LoVo (cell line): Measurements from ENCODE around the gene GPRIN1.
"Not testable (repeated sequence)": the region's sequence is repeated elsewhere in the genome, so short reads cannot be mapped to it uniquely, and the experiment has no call there.

Experiments
- DNase-seq: peaks from one replicate; pipeline ENCODE4 v3.0.0-alpha.2; 2016; ENCODE audit warnings: low spot score

Gene GPRIN1

DNA sequence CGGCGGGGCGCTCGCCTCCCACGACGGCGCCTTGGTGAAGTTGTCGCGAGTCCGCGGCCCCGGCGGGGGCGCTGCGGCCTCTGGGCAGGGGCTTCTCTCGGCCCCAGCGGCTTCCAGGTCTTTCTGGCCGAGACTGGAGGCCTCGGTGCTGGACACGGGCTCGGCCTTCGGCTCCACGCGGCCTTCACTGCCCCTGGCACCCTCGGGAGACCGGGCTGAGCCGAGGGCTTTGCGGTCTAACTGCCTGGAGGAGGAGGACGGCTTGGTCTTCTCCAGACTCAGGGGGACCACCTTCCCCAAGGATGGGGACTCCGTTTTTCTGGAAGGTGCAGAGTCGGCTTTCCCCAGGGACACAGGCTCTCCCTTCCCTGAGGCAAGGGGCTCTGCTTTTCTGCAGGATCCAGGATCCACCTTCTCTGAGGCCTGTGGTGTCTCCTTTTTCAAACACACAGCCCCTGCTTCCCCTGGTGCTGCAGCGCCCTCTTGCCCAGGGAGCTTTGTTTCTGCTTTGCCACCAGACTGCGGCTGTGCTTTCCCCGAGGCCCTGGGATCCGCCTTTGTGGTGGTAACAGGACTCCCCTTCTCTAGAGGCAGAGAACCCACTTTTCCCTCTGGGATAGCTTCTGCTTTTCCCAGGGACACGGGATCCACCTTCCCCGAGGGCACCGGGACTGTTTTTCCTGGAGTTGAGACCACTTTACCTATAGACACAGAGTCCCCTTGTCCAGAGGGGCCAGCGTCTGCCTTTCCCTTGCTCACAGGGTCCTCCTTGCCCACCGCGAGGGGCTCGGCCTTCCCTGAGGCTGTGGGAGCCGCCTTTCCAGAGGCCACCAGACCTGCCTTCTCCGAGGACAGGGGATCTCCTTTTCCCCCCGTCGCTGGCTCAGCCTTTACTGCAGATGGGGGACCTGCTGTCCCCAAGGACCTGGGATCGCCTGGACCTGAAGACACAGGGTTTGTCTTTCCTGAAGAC lies 12.3 kb downstream of the GPRIN1 start:
- DNase-seq: no peak

DNA sequence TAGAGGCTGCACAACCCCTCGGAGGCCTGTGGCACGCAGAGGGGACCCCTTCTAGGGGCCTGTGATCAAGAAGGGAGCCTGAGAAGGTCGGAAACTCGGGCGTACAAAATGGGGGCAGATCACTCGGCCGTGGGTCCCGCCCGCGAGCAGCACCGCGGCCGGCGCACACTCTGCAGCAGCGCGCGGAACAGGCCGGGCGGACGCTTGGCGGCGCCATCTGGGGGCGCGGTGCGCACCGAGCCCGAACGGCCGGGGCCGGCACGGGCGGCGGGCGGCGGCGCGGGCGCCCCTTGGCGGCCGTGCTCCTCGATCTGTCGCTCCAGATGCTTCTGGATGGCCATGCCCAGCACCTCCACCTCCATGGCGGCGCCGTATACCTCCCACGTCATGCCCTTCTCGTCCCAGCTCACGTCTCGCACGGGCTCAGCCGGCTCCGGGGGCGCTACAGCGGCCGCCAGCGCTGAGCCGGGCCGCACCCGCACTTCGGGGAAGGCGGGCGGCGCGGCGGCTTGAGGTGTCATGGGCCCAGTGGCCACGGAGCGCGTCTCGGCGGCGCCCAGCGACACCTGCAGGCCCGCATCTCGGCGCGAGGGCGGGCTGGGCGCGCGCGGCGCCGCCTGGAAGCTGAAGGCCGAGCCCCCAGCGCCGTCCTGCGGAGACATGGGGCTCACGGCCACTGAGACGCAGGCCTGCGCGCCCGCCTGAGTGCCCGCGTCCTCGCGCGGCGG lies 13.1 kb downstream of the GPRIN1 start:
- no peak for DNase-seq

DNA sequence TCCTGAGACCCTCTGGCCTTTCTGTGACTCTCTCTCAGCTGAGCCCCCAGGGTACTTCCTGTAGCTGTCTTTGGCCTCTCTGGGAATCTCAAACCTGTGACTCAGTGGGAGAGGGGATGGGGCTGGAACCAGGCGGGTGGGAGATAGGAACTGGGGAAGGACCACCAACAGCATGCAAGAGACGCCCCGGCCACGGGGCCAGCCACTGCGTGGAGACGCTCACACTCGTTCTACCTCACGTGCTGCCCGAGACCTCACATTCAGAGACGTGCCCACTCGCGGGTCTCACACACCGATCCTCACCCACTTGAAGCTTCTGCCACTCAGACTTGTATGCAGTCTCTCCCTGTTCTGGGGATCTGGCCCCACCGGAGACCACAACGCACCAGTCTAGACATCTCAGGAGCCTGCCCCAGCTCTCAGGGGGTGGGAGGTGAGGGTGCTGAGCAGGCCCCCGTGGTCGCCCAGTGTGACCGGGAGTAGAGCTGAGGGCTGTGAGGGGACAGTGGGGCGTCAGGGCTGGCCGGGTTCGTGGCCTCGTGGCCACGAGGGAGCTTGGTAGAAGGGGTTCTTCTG lies 13.8 kb downstream of the GPRIN1 start:
- DNase-seq: no peak

DNA sequence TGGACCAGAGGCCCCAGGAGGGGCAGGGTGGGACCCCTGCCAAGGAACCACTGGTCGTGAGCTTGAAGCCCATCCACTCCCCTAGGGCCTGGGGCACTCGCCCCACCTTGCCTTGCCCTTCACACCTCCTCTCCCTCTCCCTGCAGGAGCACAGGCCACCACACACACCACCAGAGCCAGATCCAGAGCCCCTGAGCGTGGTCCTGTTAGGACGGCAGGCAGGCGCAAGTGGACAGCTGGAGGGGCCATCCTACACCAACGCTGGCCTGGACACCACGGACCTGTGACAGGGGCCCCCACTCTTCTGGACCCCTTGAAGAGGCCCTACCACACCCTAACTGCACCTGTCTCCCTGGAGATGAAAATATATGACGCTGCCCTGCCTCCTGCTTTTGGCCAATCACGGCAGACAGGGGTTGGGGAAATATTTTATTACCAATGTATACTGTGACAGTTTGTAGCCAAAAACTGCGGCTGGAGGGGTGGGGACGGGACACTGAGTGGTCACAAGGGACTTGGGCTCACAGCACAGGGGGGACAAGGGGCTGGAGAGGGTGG lies 14.5 kb downstream of the GPRIN1 start:
- DNase-seq: no peak

DNA sequence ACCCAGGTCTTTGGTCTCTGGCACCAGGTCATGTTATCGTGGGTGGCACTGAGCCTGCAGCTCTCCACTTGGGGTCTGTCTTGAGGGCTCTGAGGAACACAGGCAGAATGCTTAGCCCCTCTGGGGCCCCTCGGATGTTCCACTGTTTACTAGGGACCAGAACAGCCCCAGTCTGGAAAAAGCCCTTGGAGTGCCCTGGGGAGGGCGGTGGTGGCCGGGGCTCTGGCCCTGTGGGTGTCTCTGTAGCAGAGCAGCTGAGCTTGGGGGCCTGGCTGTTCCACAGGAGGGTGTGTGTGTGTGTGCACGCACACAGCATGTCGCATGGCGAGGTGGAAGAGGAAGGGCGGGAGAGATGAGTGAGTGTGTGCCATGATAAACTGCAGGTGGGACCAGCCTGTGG lies 15.4 kb downstream of the GPRIN1 start:
- DNase-seq: no peak

DNA sequence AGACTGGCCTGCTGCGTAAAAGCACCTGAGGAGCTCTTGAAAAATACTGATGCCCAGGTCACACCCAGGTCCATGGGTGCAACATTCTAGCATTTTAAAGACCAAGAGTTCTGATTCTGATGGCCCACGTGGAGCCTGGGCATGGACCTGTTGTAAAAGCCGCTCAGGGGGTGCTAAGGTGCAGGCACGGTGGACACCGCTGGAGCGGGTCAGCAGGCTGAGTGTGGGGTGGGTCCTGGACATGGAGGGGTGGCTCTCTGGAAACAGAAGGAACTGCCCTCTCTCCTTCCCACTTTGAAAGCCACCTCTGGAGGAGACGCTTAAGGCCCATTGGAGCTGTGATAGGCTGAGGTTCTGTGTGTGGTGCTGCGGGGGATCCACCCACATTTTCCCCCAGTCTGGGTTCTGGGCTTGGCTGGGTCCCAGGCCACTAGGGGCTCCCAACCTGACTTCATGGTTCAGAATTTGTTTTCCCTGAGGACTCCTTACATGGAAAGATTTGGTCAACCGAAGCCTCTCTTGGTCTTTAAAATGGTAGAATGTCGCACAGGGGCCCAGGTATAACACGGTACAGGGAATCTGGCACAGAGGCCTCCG lies 16.6 kb downstream of the GPRIN1 start:
- DNase-seq: no peak

DNA sequence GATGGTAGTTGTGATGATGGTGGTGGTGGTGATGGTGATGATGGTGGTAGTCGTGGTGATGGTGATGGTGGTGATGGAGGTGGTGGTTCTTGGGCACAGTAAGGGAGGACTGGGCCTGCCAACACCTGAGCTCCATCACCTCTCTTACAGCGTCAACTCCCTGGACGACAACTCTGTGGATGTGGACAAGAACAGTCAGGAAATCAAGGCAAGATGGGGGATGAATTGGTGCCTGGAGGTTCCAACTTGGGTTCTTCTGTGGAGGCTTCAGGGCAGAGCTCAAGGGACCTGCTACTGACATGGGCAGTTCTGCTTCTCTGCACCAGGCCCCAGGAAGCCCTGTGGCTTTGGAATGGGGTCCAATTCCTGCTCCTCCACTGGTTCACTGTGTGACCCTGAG lies 17.4 kb downstream of the GPRIN1 start:
- no peak for DNase-seq

DNA sequence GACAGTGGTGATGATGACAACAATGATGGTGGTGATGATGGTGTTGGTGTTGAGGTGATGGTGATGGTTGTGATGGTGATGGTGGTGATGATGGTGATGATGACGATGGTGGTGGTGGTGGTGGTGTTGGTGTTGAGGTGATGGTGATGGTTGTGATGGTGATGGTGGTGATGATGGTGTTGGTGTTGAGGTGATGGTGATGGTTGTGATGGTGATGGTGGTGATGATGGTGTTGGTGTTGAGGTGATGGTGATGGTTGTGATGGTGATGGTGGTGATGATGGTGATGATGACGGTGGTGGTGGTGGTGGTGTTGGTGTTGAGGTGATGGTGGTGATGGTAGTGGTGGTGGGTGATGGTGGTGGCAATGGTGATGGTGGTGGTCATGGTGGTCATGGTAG lies 18.3 kb downstream of the GPRIN1 start:
- not testable (repeated sequence) for DNase-seq

DNA sequence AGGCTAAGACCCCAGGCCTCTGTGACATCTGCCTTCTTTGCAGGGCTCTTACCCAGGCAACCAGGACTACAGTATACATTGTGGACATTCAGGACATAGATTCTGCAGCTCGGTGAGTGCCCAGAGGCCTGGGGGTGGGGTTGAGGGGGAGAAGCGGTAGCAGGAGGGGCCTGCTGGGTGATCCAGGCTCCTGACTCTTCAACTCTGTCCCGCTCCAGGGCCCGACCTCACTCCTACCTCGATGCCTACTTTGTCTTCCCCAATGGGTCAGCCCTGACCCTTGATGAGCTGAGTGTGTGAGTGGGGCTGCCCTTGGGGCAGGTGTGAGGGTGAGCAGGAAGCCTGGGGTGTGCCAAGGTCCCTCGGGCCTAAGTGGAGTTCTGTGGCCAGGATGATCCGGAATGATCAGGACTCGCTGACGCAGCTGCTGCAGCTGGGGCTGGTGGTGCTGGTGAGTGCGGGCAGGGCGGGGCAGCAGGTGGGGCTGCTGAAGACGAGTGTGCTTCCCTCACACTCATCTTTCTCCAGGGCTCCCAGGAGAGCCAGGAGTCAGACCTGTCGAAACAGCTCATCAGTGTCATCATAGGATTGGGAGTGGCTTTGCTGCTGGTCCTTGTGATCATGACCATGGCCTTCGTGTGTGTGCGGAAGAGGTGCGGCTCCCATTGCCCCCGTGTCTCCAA lies 19.8 kb downstream of the GPRIN1 start:
- DNase-seq: no peak

DNA sequence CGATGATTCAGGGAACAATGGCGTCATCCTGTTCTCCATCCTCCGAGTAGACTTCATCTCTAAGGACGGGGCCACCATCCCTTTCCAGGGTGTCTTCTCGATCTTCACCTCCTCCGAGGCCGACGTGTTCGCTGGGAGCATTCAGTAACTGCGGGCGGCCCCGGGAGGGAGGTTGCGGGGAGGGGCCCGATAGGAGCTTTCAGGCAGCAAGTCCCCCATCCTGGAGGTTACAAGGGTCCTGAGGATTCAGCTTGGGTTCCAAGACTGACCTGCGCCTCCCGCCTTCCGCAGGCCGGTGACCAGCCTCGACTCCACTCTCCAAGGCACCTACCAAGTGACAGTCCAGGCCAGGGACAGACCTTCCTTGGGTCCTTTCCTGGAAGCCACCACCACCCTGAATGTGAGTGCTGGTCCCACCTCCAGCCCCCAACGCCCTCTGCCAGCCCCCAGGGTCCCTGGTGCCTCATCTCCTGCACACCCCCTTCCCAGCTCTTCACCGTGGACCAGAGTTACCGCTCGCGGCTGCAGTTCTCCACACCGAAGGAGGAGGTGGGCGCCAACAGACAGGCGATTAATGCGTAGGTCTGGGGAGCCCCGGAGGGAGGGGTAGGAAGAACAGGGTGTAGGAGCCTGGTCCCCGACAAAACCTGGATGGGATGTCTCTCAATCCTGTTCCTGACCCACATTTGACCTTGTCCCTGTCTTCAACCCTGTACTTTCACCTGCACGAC lies 20.8 kb downstream of the GPRIN1 start:
- DNase-seq: no peak

DNA sequence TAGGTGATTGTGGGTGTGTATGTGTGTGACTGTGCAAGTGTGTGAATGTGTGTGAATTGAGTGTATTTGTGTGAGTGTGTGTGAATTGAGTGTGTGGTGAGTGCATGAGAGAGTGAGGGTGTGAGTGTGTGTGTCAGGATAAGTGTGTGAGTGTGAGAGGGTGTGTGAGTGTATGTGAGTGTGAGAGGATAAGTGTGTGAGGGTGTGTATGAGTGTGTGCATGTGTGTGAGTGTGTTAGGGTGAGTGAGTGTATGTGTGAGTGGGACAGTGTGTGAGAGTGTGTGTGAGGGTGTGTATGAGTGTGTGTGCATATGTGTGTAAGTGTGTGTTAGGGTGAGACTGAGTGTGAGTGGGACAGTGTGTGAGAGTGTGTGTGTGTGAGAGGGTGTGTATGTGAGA lies 21.7 kb downstream of the GPRIN1 start:
- DNase-seq: no peak

DNA sequence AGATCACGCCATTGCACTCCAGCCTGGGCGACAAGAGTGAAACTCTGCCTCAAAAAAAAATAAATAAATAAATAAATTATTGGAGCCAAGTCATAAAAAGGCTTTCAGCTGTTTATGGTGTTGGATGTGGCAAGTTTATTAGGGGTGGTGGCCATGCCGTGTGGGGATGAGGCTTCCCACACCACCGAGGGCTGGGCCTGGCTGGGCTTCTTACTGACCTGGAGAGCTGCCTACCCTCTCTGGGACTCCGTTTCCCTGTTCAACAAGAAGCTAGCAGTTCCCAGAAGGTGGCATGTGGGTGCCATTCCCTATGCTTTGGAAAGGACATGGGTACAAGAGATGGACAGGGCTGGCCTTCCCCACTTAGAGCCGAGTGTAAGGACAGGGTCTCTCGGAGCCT lies 22.6 kb downstream of the GPRIN1 start:
- DNase-seq: no peak

DNA sequence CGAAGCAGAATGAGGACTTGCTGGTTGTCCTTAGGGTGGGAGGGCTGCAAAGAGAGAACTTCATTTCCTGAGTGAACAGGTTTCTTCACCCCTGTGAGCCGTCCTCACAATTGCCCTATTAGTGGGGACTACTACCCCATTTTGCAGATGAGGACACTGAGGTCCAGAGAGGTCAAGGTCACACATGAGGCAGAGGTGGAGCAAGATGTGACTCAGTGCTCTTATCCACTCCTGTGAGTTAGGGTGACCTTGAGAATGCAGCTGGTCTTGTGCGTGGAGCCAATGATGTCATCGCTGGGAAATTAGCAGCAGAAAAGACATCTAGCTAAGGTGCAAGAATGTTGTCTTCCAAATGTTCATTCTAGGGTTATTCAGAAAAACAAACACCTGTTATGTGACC lies 26.9 kb downstream of the GPRIN1 start:
- no peak for DNase-seq

DNA sequence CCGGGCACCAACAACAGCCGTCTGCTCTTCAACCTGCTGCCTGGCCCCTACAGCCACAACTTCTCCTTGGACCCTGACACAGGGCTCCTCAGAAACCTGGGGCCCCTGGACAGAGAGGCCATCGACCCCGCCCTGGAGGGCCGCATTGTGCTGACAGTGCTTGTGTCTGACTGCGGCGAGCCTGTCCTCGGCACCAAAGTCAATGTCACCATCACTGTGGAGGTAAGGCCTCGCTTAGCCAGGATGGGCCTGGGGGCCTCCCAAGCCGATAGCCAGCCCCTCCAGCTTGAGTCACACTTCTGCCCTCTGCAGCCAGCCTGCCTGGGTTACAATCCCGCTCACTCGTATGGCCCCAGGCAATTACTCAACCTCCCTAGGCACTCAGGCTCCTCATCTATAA lies 28.6 kb downstream of the GPRIN1 start:
- no peak for DNase-seq

DNA sequence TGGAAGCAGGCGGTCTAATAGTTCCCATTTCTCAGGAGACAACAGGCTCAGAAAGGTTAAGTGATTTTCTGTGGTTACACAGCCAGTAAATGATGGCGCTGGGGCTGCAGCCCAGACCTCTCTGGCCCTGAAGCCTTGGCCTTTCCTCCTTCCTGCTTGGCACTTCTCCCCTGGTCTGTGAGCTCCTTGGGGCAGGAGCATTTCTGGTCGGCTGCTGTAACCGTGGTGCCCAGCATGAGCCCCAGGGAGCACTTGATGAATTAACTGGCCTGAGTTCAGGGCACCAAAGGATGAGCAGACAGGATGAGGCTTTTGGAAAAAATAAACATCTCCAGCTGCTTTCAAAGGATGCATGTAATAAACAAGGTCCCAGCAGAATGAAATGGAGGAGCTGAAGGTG lies 30.6 kb downstream of the GPRIN1 start:
- DNase-seq: no peak

DNA sequence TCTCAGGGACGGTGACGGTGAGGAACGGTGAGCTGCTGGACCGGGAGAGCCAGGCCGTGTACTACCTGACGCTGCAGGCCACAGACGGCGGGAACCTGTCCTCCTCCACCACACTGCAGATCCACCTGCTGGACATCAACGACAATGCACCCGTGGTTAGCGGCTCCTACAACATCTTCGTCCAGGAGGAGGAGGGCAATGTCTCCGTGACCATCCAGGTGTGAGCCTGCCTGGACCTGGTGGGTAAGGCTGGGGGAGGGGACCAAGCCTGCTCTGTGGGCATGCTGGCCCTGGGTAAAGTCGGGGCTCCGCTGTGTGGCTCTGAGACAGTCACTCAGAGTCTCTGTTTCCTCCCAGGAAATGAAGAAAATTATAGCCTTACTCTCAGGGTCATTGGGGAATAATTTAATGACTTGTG lies 31.6 kb downstream of the GPRIN1 start:
- DNase-seq: peak; percentile 77

DNA sequence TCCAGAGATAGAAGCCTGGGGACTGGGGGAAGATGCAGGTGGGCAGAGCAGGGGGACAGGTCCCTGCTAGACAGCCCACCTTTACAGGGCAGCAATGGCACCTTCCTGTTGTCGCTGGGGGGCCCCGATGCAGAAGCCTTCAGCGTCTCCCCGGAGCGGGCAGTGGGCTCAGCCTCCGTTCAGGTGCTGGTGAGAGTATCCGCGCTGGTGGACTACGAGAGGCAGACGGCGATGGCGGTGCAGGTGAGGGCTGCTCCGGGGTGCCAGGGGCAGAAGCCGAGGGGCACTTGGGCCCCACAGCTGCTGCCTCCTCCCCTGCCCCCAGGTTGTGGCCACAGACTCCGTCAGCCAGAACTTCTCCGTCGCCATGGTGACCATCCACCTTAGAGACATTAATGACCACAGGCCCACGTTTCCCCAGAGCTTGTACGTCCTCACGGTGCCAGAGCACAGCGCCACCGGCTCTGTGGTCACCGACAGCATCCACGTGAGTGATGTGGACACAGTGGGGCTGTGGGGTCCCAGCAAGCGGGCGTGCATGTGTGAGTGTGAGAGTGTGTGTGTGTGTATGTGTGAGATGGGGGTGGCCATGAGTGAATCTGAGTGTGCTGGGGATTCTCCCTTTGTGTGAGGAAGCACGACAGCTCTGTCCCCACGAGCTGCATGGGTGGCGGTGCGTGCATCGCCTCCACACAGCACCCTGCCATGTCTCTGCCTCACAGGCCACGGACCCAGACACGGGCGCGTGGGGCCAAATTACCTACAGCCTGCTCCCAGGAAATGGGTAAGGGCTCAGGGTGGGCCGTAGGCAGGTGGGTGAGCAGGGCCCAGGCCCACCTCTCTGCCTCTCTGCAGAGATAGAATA lies 32.4 kb downstream of the GPRIN1 start:
- DNase-seq: no peak

DNA sequence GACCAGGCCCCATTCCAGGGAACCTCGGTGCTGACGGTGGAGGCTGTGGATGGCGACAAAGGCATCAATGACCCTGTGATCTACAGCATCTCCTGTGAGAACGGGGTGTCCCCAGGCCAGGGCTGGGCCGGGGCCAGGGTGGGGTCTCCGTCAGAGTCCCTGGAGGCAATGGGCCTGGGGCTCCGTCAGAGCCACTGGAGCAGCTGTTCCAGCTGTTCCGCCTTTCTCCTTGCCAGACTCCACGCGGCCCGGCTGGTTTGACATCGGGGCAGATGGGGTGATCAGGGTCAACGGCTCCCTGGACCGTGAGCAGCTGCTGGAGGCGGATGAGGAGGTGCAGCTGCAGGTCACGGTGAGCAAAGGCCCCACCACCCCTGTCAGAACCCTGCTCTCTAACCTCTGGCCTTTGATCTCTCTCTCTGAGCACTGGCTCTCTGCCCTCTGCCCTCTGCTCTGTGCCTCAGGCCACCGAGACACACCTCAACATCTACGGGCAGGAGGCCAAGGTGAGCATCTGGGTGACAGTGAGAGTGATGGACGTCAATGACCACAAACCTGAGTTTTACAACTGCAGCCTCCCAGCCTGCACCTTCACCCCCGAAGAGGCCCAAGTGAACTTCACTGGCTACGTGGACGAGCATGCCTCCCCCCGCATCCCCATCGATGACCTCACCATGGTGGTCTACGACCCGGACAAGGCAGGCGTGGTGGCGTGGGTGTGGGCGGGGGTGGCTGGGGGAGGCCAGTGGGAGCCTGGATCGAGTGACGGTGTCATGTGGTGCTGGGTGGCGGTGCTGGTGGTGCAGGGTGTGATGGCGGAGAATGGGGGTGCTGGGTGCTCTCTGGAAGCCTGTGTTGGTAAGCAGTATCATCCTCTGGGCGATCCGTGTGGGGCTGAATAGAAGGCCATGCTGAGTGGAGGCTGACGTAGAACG lies 34.2 kb downstream of the GPRIN1 start:
- no peak for DNase-seq

DNA sequence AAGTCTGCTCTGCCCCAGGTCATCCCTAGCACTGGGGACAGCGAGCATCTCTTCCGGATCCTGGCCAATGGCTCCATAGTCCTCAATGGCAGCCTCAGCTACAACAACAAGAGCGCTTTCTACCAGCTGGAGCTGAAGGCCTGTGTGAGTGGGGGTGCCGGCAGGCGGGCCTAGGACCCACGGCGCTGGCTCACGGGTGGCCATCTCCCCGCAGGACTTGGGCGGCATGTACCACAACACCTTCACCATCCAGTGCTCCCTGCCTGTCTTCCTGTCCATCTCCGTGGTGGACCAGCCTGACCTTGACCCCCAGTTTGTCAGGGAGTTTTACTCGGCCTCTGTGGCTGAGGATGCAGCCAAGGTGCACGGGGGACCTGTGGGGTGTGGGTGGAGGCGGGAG lies 34.9 kb downstream of the GPRIN1 start:
- no peak for DNase-seq
